Adrenal gland (tissue), 12 donors: ENCODE measurements around the gene PAX5. TPM values are rescaled to one million over a fixed set of nuclear protein-coding genes. Genes with fewer than 3 reads are reported as not detected.

Source experiments
- DNase-seq, 7 donors: peaks; one replicate each; pipeline ENCODE4 v3.0.0-alpha.2; 2019 to 2020
- H3K27ac ChIP-seq, 5 donors: fragments of 200-600 bp; sonication (generic) in 4 of 5; 1 replicate in 3 of 5; 2 replicates in 2 of 5; pipeline versions ENCODE4 v1.5.1 to v1.8.0; 2016 to 2020; ENCODE audit warnings: mild to moderate bottlenecking in 1 of 5
- H3K27me3 ChIP-seq: fragments of 200-600 bp; 2 replicates; pipeline ENCODE4 v1.8.0; 2021
- H3K36me3 ChIP-seq, 2 donors: fragments of 200-600 bp; replicated peaks in 1 of 2; 1 replicate in 1 of 2; 2 replicates in 1 of 2; pipeline versions ENCODE4 v1.5.1 to v1.8.0; 2018 to 2022
- H3K4me1 ChIP-seq, 2 donors: fragments of 200-600 bp; replicated peaks in 1 of 2; 1 replicate in 1 of 2; 2 replicates in 1 of 2; pipeline versions ENCODE4 v1.5.1 to v1.8.0; 2018 to 2021
- H3K4me3 ChIP-seq, 4 donors: fragments of 200-600 bp; sonication (generic) in 3 of 4; one replicate each; pipeline ENCODE4 v1.5.1; 2016 to 2018
- H3K9me3 ChIP-seq, 3 donors: fragments of 200-600 bp; sonication (generic) in 1 of 3; replicated peaks in 1 of 3; 1 replicate in 2 of 3; 2 replicates in 1 of 3; pipeline versions ENCODE4 v1.5.1 to v1.8.0; 2016 to 2021
- POLR2A ChIP-seq, 2 donors: fragments of 450-650 bp; IDR thresholded peaks; one replicate each; pipeline ENCODE4 v1.6.1; 2017; ENCODE audit warnings: antibody characterized with exemption in 2 of 2, mild to moderate bottlenecking in 2 of 2, moderate library complexity in 1 of 2
- WGBS, 4 donors: extraction: QIAGEN DNeasy Blood & Tissue Kit in 2 of 4; methylation state at CpG; one replicate each; pipeline versions ENCODE4 v1.1.5 to v1.1.7; 2013 to 2017; 5-methylcytosine and 5-hydroxymethylcytosine counted together
- intact Hi-C, 2 donors: fragments of 100-400 bp; cut with DNase I; formaldehyde crosslinking; loops; one replicate each; pipeline versions ENCODE4 v1.14.1 to v1.15.0; 2022 to 2023
- polyA plus RNA-seq, 3 donors: library from polyadenylated mRNA; stranded (reverse); fragments of 200-250 nt in 2 of 3; fragments of 350-450 nt in 1 of 3; fragmentation: Illumina TruSeq in 1 of 3; extraction: RNeasy Lipid Tissue Mini Kit (QIAGEN cat#74804) in 1 of 3; gene quantifications; one replicate each; pipeline ENCODE4 v1.2.3, GENCODE V29; 2013 to 2014
- total RNA-seq, 9 donors: library from RNA; depleted of rRNA in 4 of 9; stranded (reverse); fragments of >200 nt in 4 of 9; fragments of 120-200 nt in 1 of 9; fragmentation: NEBNext Ultra II Directional in 1 of 9; extraction: Animal tissue kit (Norgen Biotek cat#: 25700) in 1 of 9; gene quantifications; one replicate each; pipeline versions ENCODE4 v1.1.0 to v1.2.4, GENCODE V29; 2013 to 2023
- TF ChIP-seq, protein P1 (sequence below), 6 experiments: fragments of 450-650 bp in 4 of 6; fragments of 200-600 bp in 2 of 6; sonication (generic) in 1 of 6; IDR thresholded peaks; 1 replicate in 5 of 6; 2 replicates in 1 of 6; pipeline versions ENCODE4 v1.5.1 to v1.8.0; 2016 to 2021; ENCODE audit warnings: antibody characterized with exemption in 6 of 6, mild to moderate bottlenecking in 2 of 6, moderate library complexity in 1 of 6
- donor health status: healthy with polysubstance abuse.
- donor health status: Bipolar disorder and iron deficiency.
- donor health status: DM: yes; HTN: yes; CAD: no.
- donor health status: DM: no; HTN: no; CAD: no.
- donor health status: DM: no; HTN: no; CAD: no.
- donor health status: DM: yes; HTN: yes; CAD: no.

The PAX5 gene
- total and polyA plus RNA-seq, 12 donors = under 0.01 to 0.22 (median 0.09) TPM; not detected in 6

DNA sequence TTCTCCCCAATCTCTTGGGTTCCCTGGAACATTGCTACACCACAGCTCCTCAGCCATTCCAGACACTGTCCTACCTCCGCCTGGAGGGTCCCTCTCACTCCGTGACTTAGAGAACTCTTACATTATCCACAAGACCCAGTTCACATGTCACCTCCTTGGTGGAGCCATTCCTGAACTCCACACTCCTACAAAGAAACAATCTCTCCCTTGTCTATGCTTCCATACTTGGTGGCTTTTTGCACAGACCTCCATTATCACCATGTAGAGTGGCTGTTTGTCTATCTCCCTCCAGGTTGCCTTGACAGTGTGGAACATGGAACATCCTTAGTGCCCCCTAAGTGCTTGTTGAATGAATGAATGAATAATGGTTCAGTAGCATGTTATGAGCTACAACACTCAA lies 105.9 kb downstream of the PAX5 start:
- no peak for TF ChIP-seq POLR2A (IDR thresholded peaks at IDR 0.05)
- TF ChIP-seq, protein P1, sequence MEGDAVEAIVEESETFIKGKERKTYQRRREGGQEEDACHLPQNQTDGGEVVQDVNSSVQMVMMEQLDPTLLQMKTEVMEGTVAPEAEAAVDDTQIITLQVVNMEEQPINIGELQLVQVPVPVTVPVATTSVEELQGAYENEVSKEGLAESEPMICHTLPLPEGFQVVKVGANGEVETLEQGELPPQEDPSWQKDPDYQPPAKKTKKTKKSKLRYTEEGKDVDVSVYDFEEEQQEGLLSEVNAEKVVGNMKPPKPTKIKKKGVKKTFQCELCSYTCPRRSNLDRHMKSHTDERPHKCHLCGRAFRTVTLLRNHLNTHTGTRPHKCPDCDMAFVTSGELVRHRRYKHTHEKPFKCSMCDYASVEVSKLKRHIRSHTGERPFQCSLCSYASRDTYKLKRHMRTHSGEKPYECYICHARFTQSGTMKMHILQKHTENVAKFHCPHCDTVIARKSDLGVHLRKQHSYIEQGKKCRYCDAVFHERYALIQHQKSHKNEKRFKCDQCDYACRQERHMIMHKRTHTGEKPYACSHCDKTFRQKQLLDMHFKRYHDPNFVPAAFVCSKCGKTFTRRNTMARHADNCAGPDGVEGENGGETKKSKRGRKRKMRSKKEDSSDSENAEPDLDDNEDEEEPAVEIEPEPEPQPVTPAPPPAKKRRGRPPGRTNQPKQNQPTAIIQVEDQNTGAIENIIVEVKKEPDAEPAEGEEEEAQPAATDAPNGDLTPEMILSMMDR (IDR thresholded peaks at IDR 0.05) = no peak
- Histone ChIP-seq H3K36me3 (no peaks in the 10 kb centered on the region), H3K4me1 (no peaks in the 10 kb centered on the region), H3K9me3 (no peaks in the 10 kb centered on the region), H3K27me3 (peaks cover 4% of the 10 kb centered on the region), H3K27ac (no peak overlapping the region), H3K4me3 (no peak overlapping the region)
- intact Hi-C loops = no loop called here
- WGBS, 4 donors = 81 to 85% (median 84%) methylated on average over 2 of the region's 2 CpGs
- DNase-seq = no peak

DNA sequence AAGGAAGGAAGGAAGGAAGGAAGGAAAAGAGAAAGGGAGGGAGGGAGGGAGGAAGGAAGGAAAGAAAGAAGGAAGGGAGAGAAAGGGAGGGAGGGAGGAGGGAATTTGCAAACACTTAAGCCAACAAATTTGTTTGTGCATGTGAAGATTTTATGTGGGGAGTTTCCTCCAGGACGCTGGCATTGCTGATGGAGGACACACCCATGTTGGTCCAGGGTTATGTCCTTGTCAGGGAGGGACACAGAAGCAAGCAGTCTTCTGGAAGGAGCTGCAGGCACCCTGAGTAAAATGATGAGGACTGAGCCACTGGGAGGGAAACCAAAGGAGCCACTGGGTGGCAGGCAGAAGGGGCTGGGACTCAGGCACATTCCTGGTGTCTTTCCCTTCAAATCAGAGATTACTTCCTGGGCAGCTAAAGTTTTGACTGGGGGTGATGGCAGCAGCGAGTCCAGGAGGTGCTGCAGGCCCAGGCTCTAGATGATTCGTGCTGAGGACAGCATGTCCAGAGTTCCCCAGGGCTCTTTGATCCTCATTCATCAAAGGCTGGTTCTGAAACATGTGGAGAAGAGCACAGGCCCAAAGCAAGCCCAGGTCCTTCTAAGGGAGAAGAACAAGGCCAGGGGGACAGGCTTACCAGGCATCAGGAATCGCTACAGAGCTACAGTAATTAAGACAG lies 109.2 kb downstream of the PAX5 start:
- intact Hi-C loops = no loop called here
- Histone ChIP-seq H3K27ac (no peak overlapping the region), H3K4me1 (no peaks in the 10 kb centered on the region), H3K36me3 (no peaks in the 10 kb centered on the region), H3K4me3 (no peak overlapping the region), H3K9me3 (no peaks in the 10 kb centered on the region), H3K27me3 (no peaks in the 10 kb centered on the region)
- TF ChIP-seq, protein P1 (IDR thresholded peaks at IDR 0.05) = no peak
- no peak for TF ChIP-seq POLR2A (IDR thresholded peaks at IDR 0.05)
- 50 to 62% (median 57%) methylated on average over 4 of the region's 4 CpGs for WGBS, 4 donors
- DNase-seq = no peak

GRCh38 chr9:36924071-36924470 lies 110.0 kb downstream of the PAX5 start:
- no peak overlapping the region for H3K4me3 ChIP-seq

DNA sequence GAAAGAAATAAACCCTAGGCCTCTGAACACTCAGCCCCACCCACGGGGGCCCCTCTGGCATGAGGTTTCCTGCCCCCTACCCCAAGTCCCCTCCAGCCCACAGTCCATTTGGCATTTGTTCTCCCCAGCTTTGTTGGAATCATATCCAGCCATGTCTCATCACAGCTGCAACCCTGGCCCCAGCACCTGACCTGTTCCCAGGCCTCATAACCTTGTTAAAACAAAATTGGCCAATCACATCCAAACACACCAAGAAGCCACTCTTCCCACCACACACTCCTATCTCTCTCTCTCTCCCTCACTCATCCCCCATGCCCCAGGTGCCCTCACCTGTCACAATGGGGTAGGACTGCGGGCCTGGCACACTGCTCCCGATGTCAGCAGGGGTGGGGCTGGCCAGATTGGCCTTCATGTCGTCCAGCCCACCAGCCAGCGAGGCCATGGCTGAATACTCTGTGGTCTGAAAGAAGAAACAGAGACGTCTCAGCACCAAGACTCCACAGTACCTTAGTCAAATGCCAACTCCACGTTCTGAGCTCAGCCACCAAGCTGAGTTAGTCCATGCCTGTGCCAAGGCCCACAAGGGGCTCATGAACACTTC lies 110.9 kb downstream of the PAX5 start:
- Histone ChIP-seq H3K36me3 (no peaks in the 10 kb centered on the region), H3K27ac (no peak overlapping the region), H3K4me1 (no peaks in the 10 kb centered on the region), H3K4me3 (no peak overlapping the region), H3K27me3 (peaks cover 3% of the 10 kb centered on the region), H3K9me3 (no peaks in the 10 kb centered on the region)
- TF ChIP-seq POLR2A (IDR thresholded peaks at IDR 0.05) = no peak
- TF ChIP-seq, protein P1 (IDR thresholded peaks at IDR 0.05) = no peak
- 74 to 80% (median 77%) methylated on average over 7 of the region's 7 CpGs for WGBS, 4 donors
- DNase-seq = no peak
- intact Hi-C loops = no loop called here

More at GRCh38 chr9:36924071-36924470, 110.0 kb downstream of the PAX5 start:
- TF ChIP-seq, protein P1 (IDR thresholded peaks at IDR 0.05) = no peak
- no peak for TF ChIP-seq POLR2A (IDR thresholded peaks at IDR 0.05)
- DNase-seq = peak in 1 of 7 donors; percentile 8
- Histone ChIP-seq H3K27me3 (no peaks in the 10 kb centered on the region), H3K36me3 (no peaks in the 10 kb centered on the region), H3K4me1 (no peaks in the 10 kb centered on the region), H3K9me3 (no peaks in the 10 kb centered on the region), H3K27ac (no peak overlapping the region)
- WGBS, 4 donors = 57 to 64% (median 63%) methylated on average over 4 of the region's 4 CpGs
- intact Hi-C loops = no loop called here
